ENCODE measurements around the gene MIEF1.

MIEF1 gene

GRCh38 chr22:39502109-39502788 is at the start of gene MIEF1:
TSS of gene MIEF1 (plus strand) at chr22:39502290. CDS start at chr22:39511295, 9,005 bp downstream.
- peaks cover 24% of the 10 kb centered on the region for H3K4me1 Mint-ChIP-seq
- H3K9me3 Mint-ChIP-seq: no peaks in the 10 kb centered on the region
- H3K4me3 Mint-ChIP-seq: peak within 1 kb of the TSS; percentile 92
- peaks cover 21% of the 10 kb centered on the region for H3K36me3 Mint-ChIP-seq
- DNase-seq (ENCODE audit: low spot score in 2 of 2) (peak; percentile 77 to 84), ATAC-seq (ENCODE audit: low read depth) (peak; percentile 98)
- no peaks in the 10 kb centered on the region for H3K27me3 Mint-ChIP-seq
- peak within 1 kb of the TSS; percentile 86 for H3K27ac Mint-ChIP-seq

GRCh38 chr22:39452740-39453040 is 49.4 kb upstream of the MIEF1 start:
- Mint-ChIP-seq H3K27ac (peak overlapping the region; percentile 39), H3K4me3 (no peak overlapping the region), H3K4me1 (peaks cover 57% of the 10 kb centered on the region), H3K36me3 (peaks cover 2% of the 10 kb centered on the region), H3K9me3 (no peaks in the 10 kb centered on the region), H3K27me3 (no peaks in the 10 kb centered on the region)
- no peak for DNase-seq (ENCODE audit: low spot score in 2 of 2)
- ATAC-seq (ENCODE audit: low read depth): no peak

- Mint-ChIP-seq H3K27me3 (no peaks in the 10 kb centered on the region), H3K4me3 (no peak overlapping the region), H3K36me3 (peaks cover 2% of the 10 kb centered on the region), H3K4me1 (peaks cover 56% of the 10 kb centered on the region), H3K9me3 (no peaks in the 10 kb centered on the region), H3K27ac (no peak overlapping the region)
- ATAC-seq (ENCODE audit: low read depth) (no peak), DNase-seq (ENCODE audit: low spot score in 2 of 2) (no peak)
Measured at GRCh38 chr22:39453765-39454378, 48.2 kb upstream of the MIEF1 start.

DNA sequence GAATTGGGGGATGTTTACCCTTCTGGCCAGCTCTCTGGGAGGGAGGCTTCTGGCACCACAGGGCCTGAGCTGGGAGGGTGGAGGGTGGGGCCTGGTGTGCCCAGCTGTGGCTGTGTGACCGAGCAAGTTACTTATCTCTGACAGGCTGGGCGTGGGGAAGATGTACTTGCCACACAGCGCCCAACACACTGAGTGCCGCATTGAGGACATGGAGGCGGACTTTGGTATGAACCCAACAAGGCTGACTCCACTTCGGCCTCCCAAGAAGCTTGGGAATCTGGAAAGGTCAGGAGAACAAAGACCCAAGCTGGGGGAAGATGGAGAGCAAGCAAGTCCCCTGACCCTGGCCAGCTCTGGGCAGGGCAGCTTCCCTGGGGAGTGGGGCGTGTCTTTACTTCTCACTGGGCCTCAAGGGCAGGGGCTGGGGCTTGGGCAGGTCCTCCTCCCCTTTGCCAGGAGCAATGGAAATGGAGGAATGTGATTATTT is 47.7 kb upstream of the MIEF1 start:
- H3K9me3 Mint-ChIP-seq: no peaks in the 10 kb centered on the region
- no peak overlapping the region for H3K27ac Mint-ChIP-seq
- no peak for ATAC-seq (ENCODE audit: low read depth)

GRCh38 chr22:39456522-39457197 is 45.4 kb upstream of the MIEF1 start, which contains the start of gene MGAT3:
TSS of gene MGAT3 (plus strand) at chr22:39457012. CDS start at chr22:39487348, 30,336 bp downstream.
- ATAC-seq (ENCODE audit: low read depth) (peak; percentile 36), DNase-seq (ENCODE audit: low spot score in 2 of 2) (no peak)
- Mint-ChIP-seq H3K27me3 (no peaks in the 10 kb centered on the region), H3K4me3 (peak within 1 kb of the TSS; percentile 78), H3K27ac (peak within 1 kb of the TSS; percentile 76), H3K36me3 (peaks cover 2% of the 10 kb centered on the region), H3K4me1 (peaks cover 46% of the 10 kb centered on the region), H3K9me3 (no peaks in the 10 kb centered on the region)

More for the DNA sequence above, 47.7 kb upstream of the MIEF1 start:
- peak overlapping the region; percentile 18 for H3K4me3 Mint-ChIP-seq
- DNase-seq (ENCODE audit: low spot score in 2 of 2): no peak
- H3K27me3 Mint-ChIP-seq: no peaks in the 10 kb centered on the region
- H3K4me1 Mint-ChIP-seq: peaks cover 52% of the 10 kb centered on the region
- H3K36me3 Mint-ChIP-seq: peaks cover 2% of the 10 kb centered on the region

GRCh38 chr22:39457198-39457555 is 44.9 kb upstream of the MIEF1 start:
- ATAC-seq (ENCODE audit: low read depth) (peak; percentile 40), DNase-seq (ENCODE audit: low spot score in 2 of 2) (no peak)
- peaks cover 2% of the 10 kb centered on the region for H3K36me3 Mint-ChIP-seq
- no peaks in the 10 kb centered on the region for H3K27me3 Mint-ChIP-seq
- H3K4me3 Mint-ChIP-seq: no peak overlapping the region
- no peaks in the 10 kb centered on the region for H3K9me3 Mint-ChIP-seq
- no peak overlapping the region for H3K27ac Mint-ChIP-seq
- peaks cover 46% of the 10 kb centered on the region for H3K4me1 Mint-ChIP-seq

DNA sequence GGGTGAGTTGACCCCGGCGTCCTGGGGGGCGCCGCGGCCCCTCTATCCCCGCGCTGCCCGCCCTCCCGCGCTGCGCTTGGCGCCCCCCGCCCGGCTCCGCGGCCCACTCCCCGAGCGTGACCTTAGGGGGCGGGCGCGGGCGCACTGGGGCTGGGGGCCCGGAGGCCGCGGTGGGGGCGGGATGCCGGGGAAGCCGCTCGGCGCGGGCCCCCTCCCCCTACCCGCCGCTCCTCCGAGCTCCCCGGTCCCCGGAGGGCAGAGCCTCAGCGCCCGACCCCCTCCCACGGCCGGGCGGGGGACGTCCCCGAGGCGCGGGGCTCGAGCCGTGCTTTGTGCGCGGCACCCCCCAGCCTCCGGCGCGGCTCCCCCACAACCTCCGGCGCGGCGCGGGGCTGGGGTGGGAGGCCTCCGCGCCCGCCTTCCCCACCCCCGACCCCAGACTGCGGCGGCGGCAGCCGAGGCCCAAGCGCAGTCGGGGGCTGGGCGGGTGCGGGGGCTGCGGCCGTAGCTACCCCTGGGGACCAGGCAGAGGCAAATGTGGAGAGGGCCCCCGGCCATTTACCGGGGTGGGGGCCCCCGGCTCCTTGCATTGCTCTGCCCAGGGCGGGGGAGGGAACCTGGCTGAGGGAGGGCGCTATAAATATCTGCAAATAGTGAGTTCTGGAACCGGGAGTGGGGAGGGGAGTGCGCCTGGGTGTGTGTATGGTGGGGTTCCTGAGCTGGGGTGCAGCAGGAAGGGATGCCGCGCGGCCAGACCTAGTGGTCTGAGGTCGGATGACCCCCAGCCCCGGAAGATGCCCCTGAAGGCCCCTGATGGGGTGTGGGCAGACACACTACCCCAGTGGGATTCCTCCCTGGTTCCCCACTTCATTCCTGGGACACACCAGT is 44.3 kb upstream of the MIEF1 start:
- Mint-ChIP-seq H3K27me3 (no peaks in the 10 kb centered on the region), H3K9me3 (no peaks in the 10 kb centered on the region), H3K4me3 (peak overlapping the region; percentile 95), H3K36me3 (peaks cover 2% of the 10 kb centered on the region), H3K4me1 (peaks cover 46% of the 10 kb centered on the region), H3K27ac (peak overlapping the region; percentile 76)
- ATAC-seq (ENCODE audit: low read depth) (peak; percentile 25), DNase-seq (ENCODE audit: low spot score in 2 of 2) (no peak)

DNA sequence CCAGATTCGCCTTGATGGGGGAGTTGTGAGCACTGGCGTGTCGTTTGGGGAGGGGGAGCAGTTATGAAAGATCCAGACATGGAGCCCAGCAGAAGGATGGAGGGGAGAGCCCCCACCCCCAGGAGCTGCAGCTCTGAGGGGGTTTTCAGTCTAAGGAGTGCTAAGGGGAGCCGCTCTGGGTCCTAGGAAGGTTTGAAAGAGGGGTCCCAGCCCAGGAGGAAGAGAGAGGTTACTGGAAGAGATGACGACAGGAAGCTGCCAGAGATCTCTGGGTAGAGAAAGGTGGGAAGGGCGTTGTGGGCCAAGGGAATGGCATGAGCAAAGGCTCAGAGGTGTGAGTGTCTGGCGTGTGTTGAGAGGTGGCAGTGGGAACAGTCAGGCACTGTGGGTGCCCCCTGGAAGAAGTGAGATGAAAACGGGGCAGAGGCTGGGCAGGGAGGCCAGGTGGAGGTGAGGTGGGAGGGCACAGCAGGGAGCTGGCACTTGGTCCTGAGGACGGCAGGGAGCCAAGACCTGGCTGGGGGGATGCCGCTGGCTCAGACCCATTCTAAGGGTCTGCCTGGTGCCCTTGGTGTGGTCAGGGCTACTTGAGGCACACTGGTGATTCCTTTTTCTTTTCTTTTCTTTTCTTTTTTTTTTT is 43.5 kb upstream of the MIEF1 start:
- peak overlapping the region; percentile 76 for H3K27ac Mint-ChIP-seq
- ATAC-seq (ENCODE audit: low read depth) (no peak), DNase-seq (ENCODE audit: low spot score in 2 of 2) (no peak)
- peaks cover 2% of the 10 kb centered on the region for H3K36me3 Mint-ChIP-seq
- peaks cover 47% of the 10 kb centered on the region for H3K4me1 Mint-ChIP-seq
- no peaks in the 10 kb centered on the region for H3K27me3 Mint-ChIP-seq
- H3K4me3 Mint-ChIP-seq: peak overlapping the region; percentile 95
- no peaks in the 10 kb centered on the region for H3K9me3 Mint-ChIP-seq

- Mint-ChIP-seq H3K36me3 (peaks cover 2% of the 10 kb centered on the region), H3K4me1 (peaks cover 48% of the 10 kb centered on the region), H3K27me3 (no peaks in the 10 kb centered on the region), H3K27ac (peak overlapping the region; percentile 76), H3K9me3 (no peaks in the 10 kb centered on the region), H3K4me3 (peak overlapping the region; percentile 27)
- no peak for ATAC-seq (ENCODE audit: low read depth)
- no peak for DNase-seq (ENCODE audit: low spot score in 2 of 2)
Measured at GRCh38 chr22:39459681-39460080, 42.4 kb upstream of the MIEF1 start.

DNA sequence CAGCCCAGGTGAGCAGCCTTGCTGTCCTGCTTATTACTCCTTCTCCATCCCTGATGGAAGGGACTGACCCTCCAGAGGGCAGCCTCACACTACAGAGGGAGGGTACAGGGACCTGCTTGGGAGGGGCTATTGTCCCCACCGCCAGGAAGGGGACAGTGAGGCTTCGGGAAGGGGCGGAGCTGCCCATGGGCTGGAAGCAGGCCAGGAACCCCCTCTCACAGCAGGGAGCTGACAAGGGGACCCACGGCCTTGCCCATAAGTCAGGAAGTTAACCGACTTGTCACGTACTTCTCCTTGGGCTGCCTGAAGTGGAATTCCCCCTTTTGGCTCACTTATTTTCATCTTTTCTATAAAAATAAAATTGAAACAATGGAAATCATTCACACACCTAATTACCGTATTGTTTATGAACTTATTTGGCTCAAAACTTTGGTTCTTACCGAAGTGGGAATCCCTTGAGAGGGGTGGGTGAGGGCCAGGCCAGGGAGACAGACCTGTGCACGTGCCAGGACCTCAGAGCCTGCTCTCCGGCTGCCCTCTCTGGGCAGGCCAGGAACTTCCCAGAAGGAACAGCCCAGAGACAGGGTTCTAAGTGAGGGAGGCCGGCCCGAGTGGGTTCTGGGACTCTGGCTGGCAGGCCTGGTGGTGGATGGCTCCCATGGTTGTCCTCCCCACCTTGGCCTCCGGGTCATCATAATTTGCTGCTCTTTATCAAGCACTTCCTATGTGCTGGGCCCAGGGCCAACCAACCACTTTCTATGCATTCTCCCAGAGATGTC is 39.5 kb upstream of the MIEF1 start:
- Mint-ChIP-seq H3K9me3 (no peaks in the 10 kb centered on the region), H3K27ac (peak overlapping the region; percentile 93), H3K4me3 (peak overlapping the region; percentile 41), H3K27me3 (no peaks in the 10 kb centered on the region), H3K4me1 (peaks cover 65% of the 10 kb centered on the region), H3K36me3 (peaks cover 2% of the 10 kb centered on the region)
- peak; percentile 35 for ATAC-seq (ENCODE audit: low read depth)
- DNase-seq (ENCODE audit: low spot score in 2 of 2): no peak

DNA sequence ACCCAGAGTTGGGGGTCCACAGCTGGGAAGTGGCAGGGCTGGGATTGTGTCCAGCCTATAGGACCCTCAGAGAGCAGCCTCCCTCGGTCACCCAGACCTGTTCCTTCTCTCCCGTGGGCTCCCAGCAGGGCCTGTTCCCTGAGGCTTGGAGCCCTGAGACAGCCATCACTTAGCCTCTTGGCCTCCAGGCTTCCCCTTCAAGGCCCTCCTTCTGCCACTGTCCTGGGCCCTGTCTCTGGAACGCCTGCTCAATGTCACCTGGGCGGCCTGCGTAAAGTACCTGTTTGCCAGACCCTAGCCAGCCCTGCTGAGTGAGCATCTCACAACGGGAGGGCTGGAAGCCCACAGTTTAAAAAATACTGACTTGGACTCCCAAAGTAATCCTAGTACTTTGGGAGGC is 38.8 kb upstream of the MIEF1 start:
- no peaks in the 10 kb centered on the region for H3K9me3 Mint-ChIP-seq
- H3K4me1 Mint-ChIP-seq: peaks cover 66% of the 10 kb centered on the region
- H3K36me3 Mint-ChIP-seq: peaks cover 2% of the 10 kb centered on the region
- DNase-seq (ENCODE audit: low spot score in 2 of 2) (no peak), ATAC-seq (ENCODE audit: low read depth) (no peak)
- H3K27me3 Mint-ChIP-seq: no peaks in the 10 kb centered on the region
- peak overlapping the region; percentile 43 for H3K4me3 Mint-ChIP-seq
- peak overlapping the region; percentile 93 for H3K27ac Mint-ChIP-seq

GRCh38 chr22:39463931-39464390 is 38.1 kb upstream of the MIEF1 start:
- H3K27me3 Mint-ChIP-seq: no peaks in the 10 kb centered on the region
- peaks cover 65% of the 10 kb centered on the region for H3K4me1 Mint-ChIP-seq
- no peak for DNase-seq (ENCODE audit: low spot score in 2 of 2)
- ATAC-seq (ENCODE audit: low read depth): no peak
- H3K27ac Mint-ChIP-seq: peak overlapping the region; percentile 93
- H3K36me3 Mint-ChIP-seq: peaks cover 2% of the 10 kb centered on the region
- H3K4me3 Mint-ChIP-seq: peak overlapping the region; percentile 21
- no peaks in the 10 kb centered on the region for H3K9me3 Mint-ChIP-seq
